HCT116 (cell line): Measurements from ENCODE around the gene YIPF3. TPM values are rescaled to one million over a fixed set of nuclear protein-coding genes. Genes with fewer than 3 reads are reported as not detected.

Source experiments
- ATAC-seq: fragments of 200-7000 bp; cut with Tn5 transposase; 2 replicates; pipeline ENCODE4 v1.9.1; 2020; ENCODE audit warnings: mild to moderate bottlenecking, moderate library complexity
- BruUV-seq: library from RNA; stranded (reverse); fragments of 400-500 nt; replicated peaks from 2 replicates; lab custom pipeline; 2021; lab: Mats Ljungman, UMichigan
- CTCF ChIA-PET: fragments of 300-600 bp; sonication (Branson Sonifier 250); formaldehyde crosslinking; loops from one replicate; lab custom pipeline; 2021; ENCODE audit warnings: antibody characterized with exemption; lab: Charles Lee
- POLR2A ChIA-PET: fragments of 300-600, 350-600 bp; sonication (Branson Sonifier 250); formaldehyde crosslinking; loops from one replicate; lab custom pipeline; 2021; ENCODE audit warnings: antibody characterized with exemption; lab: Charles Lee
- RAD21 ChIA-PET, 2 experiments: fragments of 300-600 bp; sonication (Branson Sonifier 250); formaldehyde crosslinking; loops; one replicate each; lab custom pipeline; 2023; ENCODE audit warnings: low total read pairs in 2 of 2; ENCODE audit not compliant: uncharacterized antibody in 2 of 2, unreplicated experiment in 2 of 2, low non-redundant PET in 1 of 2; lab: Charles Lee
- DNase-seq: peaks from one replicate; pipeline ENCODE4 v3.0.0-alpha.2; 2010; ENCODE audit warnings: low read depth, low spot score
- H2AFZ ChIP-seq: fragments of 200-600 bp; shearing (Covaris generic), sonication (generic); 2 replicates; pipeline ENCODE4 v1.6.1; 2017; ENCODE audit warnings: low read depth, mixed run types, mixed read lengths, antibody characterized with exemption, low read length; ENCODE audit not compliant: poor library complexity, severe bottlenecking
- H3K27ac ChIP-seq: 2 replicates; pipeline ENCODE4 v1.5.1; 2012; ENCODE audit warnings: low read depth, low read length
- H3K27me3 ChIP-seq: fragments of 200-600 bp; sonication (generic); 2 replicates; pipeline ENCODE4 v1.6.1; 2016; ENCODE audit warnings: mixed run types, low read length, mixed read lengths; ENCODE audit not compliant: insufficient read depth
- H3K36me3 ChIP-seq, 2 experiments: fragments of 200-500 bp in 1 of 2; fragments of 200-600 bp in 1 of 2; sonication (Bioruptor generic) in 1 of 2; sonication (generic) in 1 of 2; 2 replicates each; pipeline versions ENCODE4 v1.5.1 to v1.6.1; 2014 to 2016; ENCODE audit warnings: low read length in 2 of 2, inconsistent platforms in 1 of 2, mixed read lengths in 1 of 2, mixed run types in 1 of 2; ENCODE audit not compliant: insufficient read depth in 2 of 2, control insufficient read depth in 1 of 2
- H3K4me1 ChIP-seq, 2 experiments: fragments of 200-600 bp in 1 of 2; sonication (generic) in 1 of 2; 2 replicates each; pipeline versions ENCODE4 v1.5.1 to v1.6.1; 2012 to 2017; ENCODE audit warnings: low read length in 2 of 2, inconsistent platforms in 1 of 2, mild to moderate bottlenecking in 1 of 2, mixed read lengths in 1 of 2, mixed run types in 1 of 2, moderate library complexity in 1 of 2; ENCODE audit not compliant: insufficient read depth in 2 of 2, control insufficient read depth in 1 of 2
- H3K4me2 ChIP-seq: fragments of 200-600 bp; sonication (generic); 2 replicates; pipeline ENCODE4 v1.6.1; 2017; ENCODE audit warnings: mixed run types, low read length, mixed read lengths
- H3K4me3 ChIP-seq, 2 experiments: fragments of 200-600 bp in 1 of 2; sonication (generic) in 1 of 2; replicated peaks in 1 of 2; 2 replicates each; pipeline ENCODE4 v1.5.1; 2011 to 2016; ENCODE audit warnings: low read length in 2 of 2, control low read depth in 1 of 2, low read depth in 1 of 2, mild to moderate bottlenecking in 1 of 2, mixed read lengths in 1 of 2, mixed run types in 1 of 2
- H3K79me2 ChIP-seq: fragments of 200-600 bp; sonication (generic); 2 replicates; pipeline ENCODE4 v1.6.1; 2017; ENCODE audit warnings: mild to moderate bottlenecking, mixed run types, low read length, moderate library complexity, mixed read lengths; ENCODE audit not compliant: insufficient read depth
- H3K9ac ChIP-seq: fragments of 200-600 bp; sonication (generic); 2 replicates; pipeline ENCODE4 v1.6.1; 2016; ENCODE audit warnings: low read length, mixed read lengths
- H3K9me2 ChIP-seq: fragments of 200-600 bp; sonication (generic), shearing (Covaris generic); 2 replicates; pipeline ENCODE4 v1.6.1; 2017; ENCODE audit warnings: mixed run types, mild to moderate bottlenecking, moderate library complexity; ENCODE audit not compliant: insufficient read depth
- H3K9me3 ChIP-seq, 2 experiments: fragments of 200-500 bp in 1 of 2; fragments of 200-600 bp in 1 of 2; sonication (Bioruptor generic) in 1 of 2; sonication (generic) in 1 of 2; 2 replicates each; pipeline ENCODE4 v1.6.1; 2014 to 2017; ENCODE audit warnings: low read length in 2 of 2, mixed read lengths in 2 of 2, inconsistent platforms in 1 of 2, low read depth in 1 of 2, mild to moderate bottlenecking in 1 of 2, mixed run types in 1 of 2, moderate library complexity in 1 of 2; ENCODE audit not compliant: control insufficient read depth in 1 of 2, insufficient read depth in 1 of 2
- H4K20me1 ChIP-seq: fragments of 200-600 bp; sonication (generic), shearing (Covaris generic); 2 replicates; pipeline ENCODE4 v1.6.1; 2017; ENCODE audit warnings: mixed run types, mild to moderate bottlenecking, moderate library complexity; ENCODE audit not compliant: insufficient read depth
- ATF3 ChIP-seq: IDR thresholded peaks from 2 replicates; pipeline ENCODE4 v1.6.1; 2012
- CEBPB ChIP-seq: IDR thresholded peaks from 2 replicates; pipeline ENCODE4 v1.6.1; 2012; ENCODE audit warnings: low read depth
- CTCF ChIP-seq, 3 experiments: fragments of 200-600 bp in 1 of 3; sonication (generic) in 1 of 3; IDR thresholded peaks in 2 of 3; conservative IDR thresholded peaks in 1 of 3; 2 replicates each; pipeline ENCODE4 v1.5.1; 2012 to 2017; ENCODE audit warnings: low read depth in 2 of 3, low read length in 2 of 3, antibody characterized with exemption in 1 of 3, borderline replicate concordance in 1 of 3, control low read depth in 1 of 3, mild to moderate bottlenecking in 1 of 3, mixed read lengths in 1 of 3, mixed run types in 1 of 3, moderate library complexity in 1 of 3; ENCODE audit not compliant: insufficient read depth in 1 of 3
- EZH2 ChIP-seq: fragments of 200-600 bp; sonication (generic); IDR thresholded peaks from 2 replicates; pipeline ENCODE4 v1.6.1; 2017; ENCODE audit warnings: antibody characterized with exemption, mixed run types
- EZH2phosphoT487 ChIP-seq: fragments of 200-600 bp; IDR thresholded peaks from 2 replicates; pipeline ENCODE4 v1.6.1; 2018; ENCODE audit warnings: antibody characterized with exemption, borderline replicate concordance
- FOSL1 ChIP-seq: IDR thresholded peaks from 2 replicates; pipeline ENCODE4 v1.6.1; 2012; ENCODE audit warnings: low read depth
- JUND ChIP-seq: IDR thresholded peaks from 2 replicates; pipeline ENCODE4 v1.6.1; 2012
- POLR2AphosphoS5 ChIP-seq: IDR thresholded peaks from 2 replicates; pipeline ENCODE4 v1.6.1; 2011; ENCODE audit warnings: mild to moderate bottlenecking, low read depth, low read length, moderate library complexity
- RAD21 ChIP-seq: IDR thresholded peaks from 2 replicates; pipeline ENCODE4 v1.6.1; 2012; ENCODE audit warnings: low read depth, mild to moderate bottlenecking
- REST ChIP-seq: IDR thresholded peaks from 2 replicates; pipeline ENCODE4 v1.6.1; 2012; ENCODE audit warnings: low read depth
- SP1 ChIP-seq: IDR thresholded peaks from 2 replicates; pipeline ENCODE4 v1.6.1; 2012; ENCODE audit warnings: low read depth
- SRF ChIP-seq: IDR thresholded peaks from 2 replicates; pipeline ENCODE4 v1.6.1; 2012; ENCODE audit warnings: low read depth
- TCF7L2 ChIP-seq: IDR thresholded peaks from 2 replicates; pipeline ENCODE4 v1.7.0; 2011; ENCODE audit warnings: borderline replicate concordance, inconsistent platforms; ENCODE audit not compliant: insufficient read depth, insufficient read length; ENCODE audit errors: extremely low read depth
- YY1 ChIP-seq: IDR thresholded peaks from 2 replicates; pipeline ENCODE4 v1.6.1; 2011; ENCODE audit warnings: low read length, low read depth, moderate library complexity, mild to moderate bottlenecking; ENCODE audit not compliant: insufficient replicate concordance; ENCODE audit errors: extremely low read depth
- ZBTB33 ChIP-seq: IDR thresholded peaks from 2 replicates; pipeline ENCODE4 v1.6.1; 2011; ENCODE audit warnings: mild to moderate bottlenecking, low read length, moderate library complexity; ENCODE audit not compliant: insufficient replicate concordance; ENCODE audit errors: extremely low read depth
- ZFX ChIP-seq: fragments of 450-650 bp; IDR thresholded peaks from 2 replicates; pipeline ENCODE4 v1.6.1; 2017
- intact Hi-C: fragments of 100-400 bp; cut with micrococcal nuclease; formaldehyde crosslinking; loops from 2 replicates; pipeline ENCODE4 v1.10.0; 2022
- total RNA-seq: library from RNA; stranded (reverse); gene quantifications from one replicate; pipeline ENCODE4 v1.2.1, GENCODE V29; 2021; ENCODE audit not compliant: unreplicated experiment

The YIPF3 gene
- total RNA-seq, 1 experiment from 2014 or later: 84.5 TPM

- intact Hi-C loops: loop anchor here (5.0 kb wide), 1 partner anchor 344 kb away; the partner anchor contains the start of gene SRF
- POLR2A ChIA-PET: no interaction called here
- Histone ChIP-seq H4K20me1 (0 out of 2 replicates have a peak, but pooled peaks cover 3% of the 10 kb centered on the region), H3K27me3 (no peaks in the 10 kb centered on the region), H3K9me3 (no peaks in the 10 kb centered on the region), H3K27ac (peak overlapping the region; percentile 61), H3K4me2 (peak overlapping the region; percentile 92), H3K36me3 (peaks cover 40 to 43% of the 10 kb centered on the region in 2 experiments), H3K4me3 (peak overlapping the region; percentile 92 to 100), H2AFZ (no peak overlapping the region), H3K9me2 (no peaks in the 10 kb centered on the region), H3K9ac (peak overlapping the region; percentile 98), H3K79me2 (peaks cover 60% of the 10 kb centered on the region), H3K4me1 (peaks cover 14 to 21% of the 10 kb centered on the region in 2 experiments; a peak in 3 of 4 replicates)
- DNase-seq (no peak), ATAC-seq (no peak)
- BruUV-seq: TSS peak; percentile 70
- CTCF ChIA-PET: interaction anchor here (2.7 kb wide), 1 partner anchor 9 kb away, joined by 12 read pairs; no protein-coding TSS in a partner anchor
- TF ChIP-seq ATF3 (no peak), RAD21 (no peak), POLR2AphosphoS5 (no peak), SRF (no peak), YY1 (no peak), EZH2 (no peak), JUND (no peak), ZBTB33 (no peak), SP1 (no peak), ZFX (no peak), CEBPB (no peak), TCF7L2 (no peak), REST (no peak), FOSL1 (no peak), CTCF (IDR thresholded peaks at IDR 0.05 in 2 of 3, conservative IDR thresholded peaks at IDR 0.05 in 1 of 3; ENCODE audit: borderline replicate concordance in 1 of 3, insufficient read depth in 1 of 3, low read depth in 2 of 3, low read length in 2 of 3) (no peak), EZH2phosphoT487 (no peak)
- RAD21 ChIA-PET: no interaction called here
These were observed 918 bp downstream of the YIPF3 start for GRCh38 chr6:43515808-43516207.
